Stimulated activated CD4-positive, alpha-beta T cell treated with anti-CD3 and anti-CD28 coated beads, Interleukin-12 subunit alpha, Interleukin-12 subunit beta, amount 100 ng/mL, for 24 hours (primary cell): ENCODE results near the gene ALDH2.
"Not testable (repeated sequence)": the region's sequence is repeated elsewhere in the genome, so short reads cannot be mapped to it uniquely, and the experiment has no call there.

Experiments used
- DNase-seq, 2 experiments: peaks; one replicate each; pipeline ENCODE4 v3.0.0-alpha.2; 2020; ENCODE audit warnings: low read depth in 2 of 2

Gene ALDH2

GRCh38 chr12:111788178-111788654 lies 21.5 kb downstream of the ALDH2 start:
- no peak for DNase-seq

GRCh38 chr12:111789779-111790178 lies 23.0 kb downstream of the ALDH2 start:
- no peak for DNase-seq

- no peak for DNase-seq
These were observed 24.8 kb downstream of the ALDH2 start for GRCh38 chr12:111791507-111791906.

- no peak for DNase-seq
These were observed 25.6 kb downstream of the ALDH2 start for GRCh38 chr12:111792155-111792855.

- DNase-seq: no peak
These were observed 26.1 kb downstream of the ALDH2 start for GRCh38 chr12:111792856-111793235.

GRCh38 chr12:111798182-111798581 lies 31.4 kb downstream of the ALDH2 start:
- DNase-seq: no peak

GRCh38 chr12:111799758-111800157 lies 33.0 kb downstream of the ALDH2 start:
- no peak for DNase-seq

- no peak for DNase-seq
These were observed 36.4 kb downstream of the ALDH2 start for GRCh38 chr12:111803038-111803626.

- no peak for DNase-seq
These were observed 37.1 kb downstream of the ALDH2 start for GRCh38 chr12:111803851-111804250.

- no peak for DNase-seq
These were observed 39.6 kb downstream of the ALDH2 start for GRCh38 chr12:111806304-111806703.

- no peak for DNase-seq
These were observed 40.5 kb downstream of the ALDH2 start for GRCh38 chr12:111807232-111807631.

- DNase-seq: peak; percentile 35 to 64
These were observed 46.4 kb downstream of the ALDH2 start for GRCh38 chr12:111812881-111813741.

GRCh38 chr12:111816065-111816615 lies 49.4 kb downstream of the ALDH2 start:
- DNase-seq: no peak

- not testable (repeated sequence) for DNase-seq
These were observed 50.2 kb downstream of the ALDH2 start for GRCh38 chr12:111816898-111817297.

GRCh38 chr12:111818340-111818739 lies 51.6 kb downstream of the ALDH2 start:
- no peak for DNase-seq

GRCh38 chr12:111819191-111820158 lies 52.7 kb downstream of the ALDH2 start:
- no peak for DNase-seq

GRCh38 chr12:111820828-111821227 lies 54.1 kb downstream of the ALDH2 start:
- not testable (repeated sequence) for DNase-seq

- DNase-seq: no peak
These were observed 56.2 kb downstream of the ALDH2 start for GRCh38 chr12:111822886-111823285.

- DNase-seq: no peak
These were observed 57.2 kb downstream of the ALDH2 start for GRCh38 chr12:111823891-111824290.

- not testable (repeated sequence) for DNase-seq
These were observed 57.6 kb downstream of the ALDH2 start for GRCh38 chr12:111824312-111824711.

GRCh38 chr12:111825509-111825908 lies 58.8 kb downstream of the ALDH2 start:
- DNase-seq: no peak
